Activated gamma-delta T cell treated with anti-CD3 and anti-CD28 coated beads, Interleukin-2, amount 50 U/mL, for 16 hours (primary cell): ENCODE data around the gene TRA2A.
"Not testable (repeated sequence)": the region's sequence is repeated elsewhere in the genome, so short reads cannot be mapped to it uniquely, and the experiment has no call there.

Experiments used
- DNase-seq: peaks from one replicate; pipeline ENCODE4 v3.0.0-alpha.2; 2020; ENCODE audit warnings: low read depth

The TRA2A gene

GRCh38 chr7:23494009-23494408 lies 37.8 kb downstream of the TRA2A start:
- DNase-seq, result no peak

- no peak for DNase-seq
Measured at GRCh38 chr7:23491502-23491901, 40.3 kb downstream of the TRA2A start.

DNA sequence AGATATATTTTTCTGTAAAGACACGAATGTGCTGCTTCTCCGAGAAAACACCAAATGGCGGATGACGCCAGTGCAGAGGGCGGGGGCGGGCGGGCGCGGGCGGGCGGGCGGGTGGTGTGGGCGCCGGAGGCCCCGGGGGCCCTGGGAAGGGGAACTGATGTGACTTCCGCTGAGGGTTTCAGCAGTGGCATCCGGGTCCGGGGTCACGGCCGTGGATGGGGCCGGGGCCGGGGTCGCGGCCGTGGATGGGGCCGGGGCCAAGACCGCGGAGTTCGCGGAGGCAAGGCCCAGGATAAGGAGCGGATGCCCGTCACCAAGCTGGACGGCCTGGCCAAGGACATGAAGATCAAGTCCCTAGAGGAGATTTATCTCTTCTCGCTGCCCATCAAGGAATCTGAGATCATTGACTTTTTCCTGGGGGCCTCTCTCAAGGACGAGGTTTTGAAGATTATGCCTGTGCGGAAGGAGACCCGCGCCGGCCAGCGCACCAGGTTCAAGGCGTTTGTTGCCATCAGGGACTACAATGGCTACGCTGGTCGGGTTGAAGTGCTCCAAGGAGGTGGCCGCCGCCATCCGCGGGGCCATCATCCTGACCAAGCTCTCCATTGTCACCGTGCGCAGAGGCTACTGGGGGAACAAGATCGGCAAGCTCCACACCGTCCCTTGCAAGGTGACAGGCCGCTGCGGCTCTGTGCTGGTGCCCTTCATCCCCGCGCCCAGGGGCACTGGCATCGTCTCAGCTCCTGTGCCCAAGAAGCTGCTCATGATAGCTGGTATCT lies 41.2 kb downstream of the TRA2A start:
- peak; percentile 37 for DNase-seq

- DNase-seq, result not testable (repeated sequence)
Measured at GRCh38 chr7:23488714-23489113, 43.1 kb downstream of the TRA2A start.

- no peak for DNase-seq
Measured at GRCh38 chr7:23487670-23488069, 44.1 kb downstream of the TRA2A start.

DNA sequence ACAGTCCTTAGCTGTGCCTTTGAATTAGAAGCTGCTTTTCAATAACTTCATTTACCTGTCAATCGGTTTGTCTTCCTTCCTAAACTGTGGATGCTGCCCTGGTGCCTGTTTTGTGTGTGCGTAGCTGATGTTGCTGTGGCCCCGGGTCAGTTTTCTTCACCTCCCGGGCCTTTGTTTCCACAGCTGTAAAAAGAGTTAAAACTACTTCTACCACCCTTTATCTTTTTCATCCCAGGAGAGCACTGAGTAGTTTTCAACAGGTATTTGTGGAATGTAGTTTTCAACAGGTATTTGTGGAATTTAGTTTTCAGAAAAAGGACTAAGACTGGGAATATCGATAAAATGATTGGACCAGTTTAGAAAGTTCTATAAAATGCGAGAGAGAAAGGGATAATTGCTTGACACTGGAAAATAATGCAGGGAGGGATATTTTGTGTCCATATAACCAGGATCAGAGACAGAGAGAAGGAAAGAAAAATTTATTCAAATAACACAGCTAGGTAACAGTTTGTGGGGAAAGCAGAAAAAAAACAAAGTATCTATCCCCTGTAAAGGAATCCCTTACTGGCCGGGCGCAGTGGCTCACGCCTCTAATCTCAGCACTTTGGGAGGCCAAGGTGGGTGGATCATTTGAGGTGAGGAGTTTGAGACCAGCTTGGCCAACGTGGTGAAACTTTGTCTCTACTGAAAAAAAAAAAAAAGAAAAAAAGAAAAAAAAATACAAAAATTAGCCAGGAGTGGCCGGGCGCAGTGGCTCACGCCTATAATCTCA lies 45.6 kb downstream of the TRA2A start:
- no peak for DNase-seq

DNA sequence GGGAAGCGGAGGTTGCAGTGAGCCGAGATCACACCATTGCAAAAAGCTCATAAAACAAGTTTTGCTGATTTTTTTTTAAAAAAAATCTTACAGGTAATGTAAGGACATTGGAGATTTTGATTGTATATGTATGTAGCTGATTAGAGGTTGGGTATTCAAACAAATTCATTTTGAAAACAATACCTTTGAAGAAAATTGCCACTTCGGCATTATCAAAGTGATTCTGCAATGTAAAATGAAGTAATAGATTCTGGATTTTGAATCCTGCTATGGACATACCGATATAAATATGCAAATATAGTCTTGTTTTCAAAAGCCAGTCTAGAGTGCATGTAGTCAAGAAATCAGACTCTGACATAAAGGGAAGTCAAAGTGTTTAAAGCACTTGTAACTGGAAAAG lies 49.1 kb downstream of the TRA2A start:
- no peak for DNase-seq

DNA sequence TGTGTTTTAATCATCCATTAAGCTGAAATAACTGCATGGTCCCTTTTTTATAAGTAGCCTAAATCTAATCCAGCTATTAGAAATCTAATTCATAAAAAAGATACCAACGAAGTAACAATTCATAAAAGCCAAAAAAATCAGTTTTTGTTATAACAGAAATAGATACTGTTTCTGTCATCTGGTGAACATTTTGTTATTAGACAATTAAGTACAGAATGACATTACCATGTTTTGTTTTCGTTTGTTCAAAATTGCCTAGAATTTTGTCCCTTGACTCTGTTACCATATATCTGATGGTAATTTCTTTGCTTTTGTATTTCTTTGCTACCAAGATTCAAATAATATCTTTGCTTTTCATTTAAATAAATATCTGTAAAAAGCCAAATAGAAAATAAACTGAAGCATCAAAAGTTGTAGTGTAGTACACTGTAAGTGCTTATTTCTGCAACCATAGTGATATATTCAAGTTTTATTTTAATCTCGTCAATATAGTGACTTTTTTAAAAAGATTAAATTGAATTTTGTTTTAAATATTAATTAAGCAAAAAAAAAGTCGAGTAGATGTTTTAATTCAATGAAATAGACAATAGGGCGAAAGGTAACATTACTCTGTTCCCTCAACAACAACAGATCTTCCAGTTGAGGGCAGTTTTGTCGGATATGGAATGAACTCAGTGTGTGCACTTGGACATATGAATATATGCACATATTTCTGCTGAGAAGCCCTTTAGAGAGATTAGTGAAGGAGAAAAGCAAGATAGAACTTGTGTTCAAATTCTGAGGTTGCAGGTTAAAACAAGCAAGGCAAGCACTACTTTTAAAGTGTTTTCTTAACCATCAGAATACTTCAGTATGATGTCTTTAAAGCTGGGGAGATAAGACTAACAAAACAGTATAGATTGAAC lies 53.6 kb downstream of the TRA2A start:
- no peak for DNase-seq

DNA sequence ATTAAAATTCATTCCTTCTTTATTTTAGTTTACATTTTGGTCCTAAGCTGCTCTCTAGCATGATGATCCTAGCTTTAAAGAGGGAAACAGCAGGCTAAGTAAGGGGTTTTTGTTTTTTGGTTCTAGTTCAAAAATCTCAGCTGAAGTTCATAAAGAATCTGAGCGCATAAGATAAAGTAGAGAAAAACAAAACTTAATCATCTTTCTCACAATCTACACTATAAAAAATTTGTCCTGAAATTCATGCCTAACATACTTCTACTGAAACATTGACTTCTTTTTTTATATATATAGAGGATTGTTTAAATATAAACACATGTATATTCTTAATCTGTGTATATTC lies 54.7 kb downstream of the TRA2A start:
- DNase-seq, result no peak

- no peak for DNase-seq
Measured at GRCh38 chr7:23476286-23477156, 55.3 kb downstream of the TRA2A start.

DNA sequence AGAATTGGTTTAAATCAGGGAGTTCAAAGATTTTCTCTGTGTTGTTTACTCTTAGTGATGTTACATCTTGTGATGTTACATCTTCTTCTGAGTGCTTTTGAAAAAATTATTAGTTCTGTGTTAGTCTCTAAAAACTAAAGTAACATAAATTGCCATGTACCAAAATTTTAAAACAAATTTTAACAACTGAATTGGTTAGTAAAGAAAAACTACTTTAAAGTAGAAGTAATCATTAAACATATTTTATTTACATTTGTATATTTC lies 56.3 kb downstream of the TRA2A start:
- DNase-seq, result no peak

DNA sequence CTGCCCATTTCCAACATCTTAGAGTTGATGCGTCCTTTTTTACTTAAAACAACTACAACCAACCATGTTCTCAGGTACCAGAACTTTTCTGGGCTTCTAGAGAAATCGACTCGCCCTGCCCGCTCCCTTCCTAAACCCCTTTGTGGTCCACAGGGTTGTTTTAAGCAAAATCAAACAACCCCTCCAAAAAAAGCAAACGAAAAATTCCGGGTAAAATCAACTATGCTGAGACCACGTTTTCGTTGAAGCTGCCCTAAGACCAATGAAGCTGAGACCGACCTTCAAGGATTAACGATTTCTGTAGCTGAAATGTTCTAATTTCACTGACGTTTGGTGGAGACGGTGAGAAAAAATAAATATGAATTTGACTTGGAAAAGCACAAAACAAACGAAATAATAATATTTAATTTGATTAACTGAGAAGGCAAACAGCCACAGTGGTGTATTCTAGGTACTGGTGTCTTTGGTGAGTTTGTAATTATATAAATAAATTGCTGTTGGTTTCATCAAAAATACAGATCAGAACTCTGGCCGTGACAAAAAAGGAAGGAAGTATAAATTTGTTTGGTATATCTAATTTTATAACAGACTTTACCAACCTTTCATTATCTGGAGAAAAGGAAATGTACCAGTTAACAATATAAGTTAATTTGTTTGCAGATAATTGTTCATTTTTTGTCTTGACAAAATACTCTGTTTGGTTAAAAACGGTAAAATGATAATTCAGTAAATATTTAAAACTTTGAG lies 56.8 kb downstream of the TRA2A start:
- DNase-seq, result no peak

DNA sequence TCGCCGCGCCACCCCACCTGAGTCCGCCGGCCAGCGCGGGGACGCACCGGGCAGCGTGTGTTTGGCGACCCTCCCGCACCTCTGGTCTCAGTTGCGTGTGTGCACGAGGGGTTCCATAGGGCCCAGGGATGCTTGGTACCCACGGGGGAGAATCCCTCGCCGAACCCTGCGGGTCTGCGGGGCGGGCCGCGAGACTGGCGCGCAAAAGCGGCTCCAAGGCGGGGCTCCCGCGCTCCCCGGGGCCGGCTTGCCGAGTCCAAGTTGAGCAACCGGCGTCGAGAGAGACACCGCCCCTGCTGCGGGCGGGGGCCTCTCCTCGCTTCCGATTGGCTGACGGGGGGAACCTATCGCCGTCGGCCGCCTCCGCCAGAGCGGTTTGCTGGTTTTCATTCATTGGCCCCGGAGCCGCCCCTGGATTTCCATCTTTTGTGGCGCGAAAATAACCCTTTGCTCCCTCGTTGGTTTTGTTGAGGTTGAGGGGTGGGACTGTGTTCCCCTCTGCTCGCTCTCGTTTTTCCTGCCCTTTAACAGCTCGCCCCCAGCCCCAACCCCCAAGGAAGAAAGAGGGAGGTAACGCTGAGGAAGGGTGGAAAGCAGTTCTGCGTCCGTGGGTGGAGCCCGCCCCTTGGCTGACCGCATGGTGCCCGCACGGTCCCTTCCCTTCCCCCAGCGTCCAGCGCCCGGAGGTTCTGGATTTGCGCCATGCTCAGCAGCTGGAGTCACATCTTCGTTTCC lies 57.5 kb downstream of the TRA2A start:
- DNase-seq, result no peak

DNA sequence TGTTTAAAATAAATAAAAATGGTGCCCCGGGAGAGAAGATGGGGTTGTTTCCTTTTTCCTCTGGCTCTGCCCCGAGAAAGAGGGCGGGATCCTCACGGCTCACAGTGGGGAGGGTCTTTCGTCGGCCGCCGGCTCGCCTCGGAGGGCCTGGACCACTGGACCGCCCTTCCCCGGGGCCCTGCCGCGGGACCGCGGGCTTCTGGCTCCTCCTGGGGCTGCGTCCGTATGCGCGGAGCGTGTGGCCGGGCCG lies 58.0 kb downstream of the TRA2A start:
- no peak for DNase-seq

DNA sequence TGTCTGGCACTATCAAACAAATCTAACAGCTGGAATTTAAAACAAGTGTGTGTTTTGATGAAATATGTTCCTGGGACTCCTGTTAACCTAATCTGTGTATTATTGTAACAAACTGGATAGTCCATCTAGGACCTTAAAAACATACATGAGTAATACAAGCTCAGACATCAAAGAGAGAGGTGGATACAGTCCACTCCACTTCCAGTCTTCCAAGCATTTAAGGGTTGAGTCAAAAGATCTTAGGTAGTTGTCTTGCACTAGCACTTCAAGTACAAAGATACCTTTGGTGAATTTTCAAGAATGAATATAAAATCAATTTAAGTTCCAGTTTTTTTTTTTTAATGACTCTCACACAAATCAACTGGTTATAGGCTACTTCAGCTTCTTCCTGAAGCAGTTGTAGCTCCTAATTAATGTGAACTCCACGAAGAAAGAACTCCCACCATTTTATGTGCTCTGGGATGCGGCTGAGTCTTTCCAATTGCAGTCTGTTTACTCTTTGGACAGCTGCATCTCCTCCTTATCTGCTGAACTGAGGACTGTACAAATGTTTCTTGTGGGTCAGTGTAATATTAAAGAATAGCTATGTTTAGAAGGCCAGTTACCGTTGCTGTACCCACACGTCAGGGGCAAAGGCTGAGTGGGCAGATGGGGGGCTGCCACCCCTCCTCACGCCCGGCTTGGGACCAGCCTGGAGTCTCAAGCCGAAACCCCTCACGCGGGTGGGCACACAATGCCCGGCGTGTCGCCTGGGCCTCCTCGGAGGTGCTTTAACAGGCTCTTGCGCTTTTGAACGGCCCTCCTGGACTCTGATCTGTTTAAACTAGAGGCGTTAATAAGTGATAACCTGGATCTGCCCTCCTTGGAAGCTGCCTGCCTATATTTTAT lies 58.6 kb downstream of the TRA2A start:
- DNase-seq, result no peak

- DNase-seq, result no peak
Measured at GRCh38 chr7:23472556-23472955, 59.2 kb downstream of the TRA2A start.

DNA sequence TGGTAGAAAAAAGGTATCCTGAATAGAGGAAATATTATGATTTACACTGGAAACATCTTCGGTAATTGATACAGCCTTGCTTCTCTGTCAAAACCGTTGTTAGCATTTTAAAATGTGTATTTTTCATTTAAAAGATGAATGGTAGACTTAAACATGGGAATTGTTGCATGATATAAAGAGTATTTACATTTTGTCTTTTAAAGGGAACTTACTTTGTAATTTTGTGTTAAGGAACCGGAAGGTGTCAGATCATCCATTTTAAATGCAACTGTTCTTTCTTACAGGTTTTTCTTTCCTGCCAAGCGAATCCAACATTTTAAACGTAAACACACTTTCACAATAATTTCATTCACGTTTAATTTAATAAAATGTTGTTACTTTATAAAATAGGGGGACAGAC lies 59.7 kb downstream of the TRA2A start:
- no peak for DNase-seq

- DNase-seq, result no peak
Measured at GRCh38 chr7:23471106-23471859, 60.5 kb downstream of the TRA2A start.
